ENCODE measurements around the gene FAM53B.

FAM53B gene

GRCh38 chr10:124707144-124707467 is 37.1 kb downstream of the FAM53B start:
- DNase-seq = no peak

DNA sequence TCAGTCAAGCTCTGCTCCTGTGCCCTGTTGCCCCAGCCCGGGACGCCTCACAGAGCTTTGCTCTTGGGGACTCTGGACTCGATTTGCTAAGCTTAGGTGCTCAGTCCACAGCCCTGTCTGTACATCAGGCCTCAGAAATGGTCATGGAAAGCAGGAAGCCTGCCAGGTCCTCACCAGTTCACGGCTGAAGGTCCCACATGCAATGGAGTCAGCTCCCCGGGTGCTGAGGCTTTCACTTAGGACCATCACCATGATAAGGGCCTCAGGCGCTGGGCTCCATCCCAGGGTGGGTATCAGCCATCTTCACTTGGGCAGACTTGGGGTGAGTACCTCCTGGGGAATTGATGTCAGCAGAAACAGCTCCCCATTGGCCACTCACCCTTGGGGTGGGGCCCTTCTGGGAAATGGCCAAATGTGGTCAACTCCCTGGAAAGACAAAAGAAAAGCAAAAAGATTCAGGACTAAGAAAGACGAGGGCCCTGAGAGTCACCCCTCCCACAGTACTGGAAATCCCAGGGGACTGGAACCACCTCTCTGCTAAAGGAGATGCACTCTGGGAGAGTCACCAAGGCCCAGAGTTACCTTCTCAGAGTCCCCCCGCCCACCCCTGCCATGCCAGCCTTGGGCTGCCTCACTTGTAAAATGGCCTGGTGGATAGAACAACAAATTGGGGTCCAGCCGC is 37.6 kb downstream of the FAM53B start:
- DNase-seq = no peak

DNA sequence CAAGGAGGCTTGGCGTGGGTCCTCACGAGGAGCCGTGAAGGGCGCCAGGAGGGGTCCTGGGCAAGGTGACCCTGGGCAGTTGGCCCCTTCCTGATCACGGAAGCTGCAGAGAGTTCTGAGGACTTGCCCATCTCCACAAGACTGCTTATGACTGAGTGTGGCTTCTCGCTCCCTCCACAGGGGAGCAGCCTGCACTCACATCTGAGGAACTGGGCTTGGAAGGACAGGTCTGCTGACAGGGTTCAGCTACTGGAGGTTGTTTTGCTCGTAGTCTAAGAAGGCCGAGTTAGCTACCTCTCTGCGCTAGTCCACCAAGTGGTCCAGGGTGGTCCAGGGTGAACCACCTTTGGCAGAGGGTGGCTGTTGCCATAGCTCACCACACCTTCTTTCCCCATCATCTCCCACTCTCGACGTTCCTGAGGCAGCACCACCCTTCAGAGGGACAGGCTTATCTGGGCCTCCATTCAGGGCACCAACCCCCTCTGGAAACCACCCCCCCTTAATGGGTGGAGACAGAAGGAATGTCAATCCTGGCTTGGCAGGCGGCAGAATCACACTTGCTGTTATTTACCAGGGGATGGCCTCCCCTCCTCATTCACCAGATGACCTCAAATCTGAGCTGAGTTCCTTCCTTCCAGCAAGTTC is 38.2 kb downstream of the FAM53B start:
- no peak for DNase-seq

DNA sequence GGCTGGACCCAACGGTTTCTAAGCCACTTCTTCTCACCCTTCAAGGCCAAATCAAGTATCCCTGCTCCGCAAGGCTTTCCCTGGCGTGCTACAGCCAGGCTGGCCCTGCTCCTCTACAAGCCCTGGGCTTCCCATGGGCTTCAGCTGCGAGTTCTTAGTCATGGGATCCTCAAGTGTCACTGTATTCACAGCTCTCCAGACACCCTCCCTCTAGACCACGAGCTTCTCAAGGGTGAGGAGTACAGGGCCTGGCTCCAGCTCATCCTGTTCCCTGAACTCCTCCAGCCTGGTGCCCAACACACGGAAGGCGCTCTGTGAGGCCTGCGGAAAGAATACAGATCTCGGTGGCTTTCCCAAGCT is 38.8 kb downstream of the FAM53B start:
- no peak for DNase-seq

DNA sequence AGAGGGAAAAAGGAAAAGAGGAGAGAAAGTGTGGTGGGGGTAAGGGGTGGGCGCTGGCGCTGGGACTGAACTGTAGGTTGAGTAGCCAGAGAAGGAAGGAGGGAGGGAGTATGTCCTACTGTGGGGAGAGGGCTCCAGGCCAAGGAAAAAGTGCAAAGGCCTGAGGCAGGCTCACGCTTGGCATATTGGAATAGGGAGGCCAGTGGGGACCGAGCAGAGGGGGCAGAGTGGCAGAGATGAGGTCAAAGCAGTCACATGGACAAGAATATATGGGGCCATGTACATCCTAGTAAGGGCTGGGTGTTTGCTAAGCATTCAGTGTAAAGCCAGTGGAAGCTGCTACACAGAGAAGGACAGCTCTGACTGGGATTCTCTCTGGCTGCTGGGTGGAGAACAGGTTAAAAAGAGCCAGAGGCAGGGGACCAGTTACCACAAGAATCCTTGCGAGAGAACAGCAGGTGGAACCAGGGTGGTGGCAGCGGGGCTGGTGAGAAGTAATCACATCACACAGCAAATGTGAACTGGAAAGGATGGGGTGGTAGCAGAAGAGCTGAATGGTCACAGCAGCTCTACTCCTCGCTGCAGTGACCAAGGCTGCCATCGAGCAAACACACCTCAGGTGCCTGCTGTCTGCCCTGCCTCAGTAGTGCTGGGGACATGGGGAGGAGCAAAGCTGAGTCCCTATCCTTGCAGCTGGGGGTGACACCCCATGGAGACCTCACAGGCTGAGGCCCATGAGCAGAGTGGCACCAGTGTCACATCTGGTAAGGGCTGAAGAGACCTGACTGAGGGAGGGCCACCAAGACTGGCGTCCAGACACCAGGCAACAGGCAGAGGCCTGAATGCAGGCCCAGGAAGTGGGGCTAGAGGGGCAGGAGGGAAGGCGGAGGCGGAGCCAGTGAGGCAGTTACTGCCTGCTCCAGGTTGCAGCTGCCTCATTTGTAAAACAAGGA is 39.5 kb downstream of the FAM53B start:
- DNase-seq = no peak

DNA sequence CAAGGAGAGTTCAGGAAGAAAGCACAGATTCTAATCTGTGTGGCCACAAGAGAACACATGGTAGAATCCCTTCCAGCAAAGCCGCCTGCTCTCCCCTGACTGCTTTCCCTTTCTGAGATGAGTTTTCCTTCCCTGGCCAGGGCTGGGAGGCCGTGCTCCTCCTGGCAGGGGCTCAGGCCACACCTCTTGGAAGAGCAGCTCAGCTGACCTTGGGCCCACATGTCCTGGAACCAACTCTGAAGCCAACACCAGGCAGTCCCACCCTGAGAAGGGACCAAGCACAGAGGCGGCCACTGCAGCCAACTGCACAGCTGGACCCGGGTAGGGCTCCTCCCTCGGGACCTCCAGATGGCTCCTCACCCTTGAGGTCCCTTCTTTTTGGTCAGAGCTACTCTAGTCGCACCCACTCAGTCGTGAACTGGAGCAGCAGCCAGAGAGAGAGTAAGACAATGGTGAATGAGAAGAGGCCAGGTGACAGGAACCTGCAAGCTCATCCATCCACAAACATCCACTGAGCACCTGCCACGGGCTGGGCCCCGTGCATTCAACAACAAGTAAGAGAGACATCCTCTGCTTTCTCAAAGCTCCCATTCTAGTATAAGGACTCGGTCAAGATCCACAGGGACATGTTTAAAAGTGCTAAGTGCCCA is 40.3 kb downstream of the FAM53B start:
- DNase-seq = peak; percentile 38

DNA sequence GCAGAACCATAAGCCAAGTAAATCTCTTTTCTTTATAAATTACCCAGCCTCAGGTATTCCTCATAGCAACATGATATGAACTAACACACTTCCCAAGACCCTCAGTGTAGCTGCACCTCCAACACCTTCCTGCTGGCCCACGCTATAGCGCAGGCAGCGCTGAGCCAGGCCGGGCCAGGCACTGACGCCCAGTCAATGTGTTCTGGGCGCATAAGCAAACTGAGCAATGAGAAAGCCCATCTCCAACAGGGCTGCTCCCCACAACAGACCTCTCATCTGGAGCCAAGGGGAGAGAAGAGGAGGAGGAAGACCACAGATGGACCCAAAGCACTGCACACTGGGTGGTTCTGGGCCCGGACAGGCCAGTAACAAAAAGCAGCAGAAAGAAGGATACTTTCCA is 40.8 kb downstream of the FAM53B start:
- DNase-seq = no peak

GRCh38 chr10:124701881-124702656 is 42.1 kb downstream of the FAM53B start:
- DNase-seq = no peak

- DNase-seq = no peak
These were observed 42.7 kb downstream of the FAM53B start for GRCh38 chr10:124701435-124701834.

- no peak for DNase-seq
These were observed 43.2 kb downstream of the FAM53B start for GRCh38 chr10:124701038-124701365.

DNA sequence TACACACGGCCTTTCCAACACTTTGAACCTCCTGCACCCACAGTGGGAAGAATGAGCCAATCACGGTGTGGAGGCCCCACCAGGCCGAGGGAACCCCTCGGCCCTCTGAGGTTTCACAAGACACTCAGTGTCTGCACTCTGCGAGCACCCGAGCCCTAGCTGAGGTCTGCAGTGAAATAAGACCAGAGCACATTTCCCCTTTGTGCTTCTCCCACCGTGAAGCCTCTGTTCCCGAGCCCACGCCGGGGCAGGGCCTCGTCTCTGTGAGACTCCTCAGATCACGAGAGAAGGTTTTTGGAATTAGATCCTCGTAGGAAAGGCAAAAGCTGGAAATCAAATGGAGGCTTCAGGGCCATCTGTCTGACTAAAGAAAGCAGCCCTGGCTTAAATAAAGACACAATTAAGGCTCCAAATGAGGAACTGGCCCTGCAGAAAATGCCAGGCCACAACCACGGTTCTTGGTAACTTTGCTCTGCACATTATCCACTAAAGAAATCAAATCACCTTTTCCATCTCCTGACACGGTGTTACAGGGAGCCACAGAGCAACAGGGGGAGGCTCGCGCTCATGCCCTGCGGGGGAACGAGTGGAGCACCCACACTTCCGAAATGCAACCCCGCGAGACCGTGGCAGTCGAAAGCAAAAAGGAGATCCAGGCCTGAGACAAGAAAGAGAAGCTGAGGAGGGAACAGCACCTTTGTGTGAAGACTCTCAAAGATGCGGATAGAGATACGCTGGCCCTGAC is 43.7 kb downstream of the FAM53B start:
- DNase-seq = no peak

DNA sequence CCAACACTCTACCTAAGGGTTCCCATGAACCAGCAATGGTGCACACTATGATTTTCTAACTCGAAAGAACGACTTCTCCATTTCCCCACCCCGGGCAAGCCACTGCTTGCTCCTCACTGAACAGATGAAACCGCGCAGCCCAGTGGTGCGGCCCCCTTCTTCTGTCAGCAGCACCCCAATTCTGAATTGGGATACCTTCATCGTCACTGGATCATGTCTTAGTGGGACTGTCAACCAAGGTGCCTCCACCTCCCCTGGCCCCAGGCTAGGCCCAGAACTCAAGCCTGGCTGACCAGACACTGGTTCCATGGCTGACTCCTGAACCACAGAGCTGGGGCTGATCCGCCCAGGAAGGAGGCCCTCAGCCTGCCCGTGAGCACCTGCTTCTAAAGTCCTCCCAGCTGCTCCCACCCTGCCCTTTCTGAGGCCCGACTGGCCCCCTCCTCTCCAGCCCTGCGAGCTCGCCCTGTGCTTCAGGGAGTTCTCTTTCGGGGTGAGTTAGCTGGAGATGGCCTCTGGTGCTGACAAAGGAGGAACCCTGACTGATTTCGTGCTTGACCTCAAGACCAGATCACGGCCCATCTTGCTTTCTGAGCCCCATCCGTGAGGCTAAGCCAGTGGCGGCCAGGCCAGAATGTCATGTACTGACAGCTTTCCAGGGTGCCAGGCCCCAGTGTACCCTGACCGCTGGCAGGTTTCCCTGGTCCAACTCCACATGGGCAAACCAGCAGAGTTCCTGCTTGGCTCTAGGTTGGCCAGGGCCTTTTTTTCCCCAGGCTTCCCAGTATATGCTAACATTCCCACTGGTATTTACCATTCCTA is 44.5 kb downstream of the FAM53B start:
- DNase-seq = no peak

DNA sequence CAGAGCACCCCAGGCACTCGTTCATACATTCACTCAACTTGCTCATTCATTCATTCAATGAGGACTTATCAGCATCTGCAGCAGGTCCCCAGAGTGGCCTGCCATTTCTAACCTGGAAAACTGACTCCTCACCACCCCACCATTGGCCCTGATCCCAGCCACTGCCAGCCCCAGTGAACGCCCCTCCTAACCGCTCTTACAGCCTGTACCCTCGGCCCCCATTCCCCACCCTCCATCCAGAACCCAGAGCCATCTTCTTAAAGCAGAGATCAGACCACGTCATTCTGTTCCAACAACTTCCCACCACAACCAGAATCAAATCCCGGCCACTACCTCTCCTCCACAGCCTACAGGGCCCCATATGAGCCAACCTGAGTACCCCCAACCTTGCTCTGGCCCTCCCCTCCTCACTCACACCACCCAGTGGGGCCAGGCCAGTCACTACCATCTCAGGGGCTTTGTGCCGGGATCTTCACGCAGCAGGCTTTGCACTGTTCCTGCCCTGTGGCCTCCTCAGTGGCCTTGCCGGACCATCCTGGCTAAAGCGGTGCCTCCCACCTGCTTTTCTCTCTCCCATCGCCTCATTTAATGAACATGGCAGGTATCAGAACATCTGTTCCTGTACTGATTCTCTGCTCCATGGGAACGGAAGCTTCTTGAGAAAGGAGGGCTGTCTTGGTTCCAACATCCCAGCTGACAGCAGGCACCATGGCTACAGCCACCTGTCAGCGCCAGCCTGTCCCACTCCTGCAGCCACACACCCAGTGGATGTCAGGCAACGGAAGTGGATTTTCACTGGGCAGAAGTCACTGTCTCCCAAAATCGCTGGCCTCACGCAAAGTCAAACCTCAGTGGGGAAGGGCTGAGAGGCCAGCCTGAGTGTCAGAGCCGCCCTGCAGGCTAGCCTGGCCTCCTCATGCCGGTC is 45.4 kb downstream of the FAM53B start:
- no peak for DNase-seq

DNA sequence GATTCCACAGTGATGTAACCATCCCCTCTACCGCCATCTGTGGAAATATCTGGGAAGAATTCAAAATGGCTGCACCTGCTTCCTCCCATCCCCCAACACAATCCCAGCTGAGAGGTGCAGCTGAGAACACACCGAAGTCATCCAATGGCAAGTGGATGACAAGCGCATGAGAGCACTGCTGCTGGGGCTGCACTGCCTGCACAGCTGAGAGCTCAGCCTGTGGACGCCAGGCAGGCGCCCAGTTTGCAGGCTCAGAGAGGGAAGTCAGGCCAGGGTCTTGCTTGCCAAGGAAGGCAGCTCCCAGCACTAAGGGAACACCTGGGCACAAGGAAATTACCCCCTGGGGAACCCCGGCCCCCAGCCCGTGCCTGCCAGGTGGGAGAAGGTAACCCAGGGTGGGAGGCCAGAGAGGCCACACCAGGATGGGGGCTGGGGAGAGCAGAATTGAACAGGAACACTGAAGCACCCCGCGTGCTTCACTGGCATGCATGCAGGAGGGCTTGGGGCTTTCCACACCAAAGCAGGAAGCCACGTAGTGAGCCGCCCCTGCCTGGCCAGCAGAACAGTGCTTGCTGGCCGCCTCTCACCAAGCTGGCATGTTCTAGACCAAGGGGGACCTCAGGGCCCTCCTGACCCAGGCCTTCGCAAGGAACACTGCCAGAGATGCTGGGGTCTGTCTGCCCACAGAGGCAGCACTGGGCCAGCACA is 46.2 kb downstream of the FAM53B start:
- no peak for DNase-seq

DNA sequence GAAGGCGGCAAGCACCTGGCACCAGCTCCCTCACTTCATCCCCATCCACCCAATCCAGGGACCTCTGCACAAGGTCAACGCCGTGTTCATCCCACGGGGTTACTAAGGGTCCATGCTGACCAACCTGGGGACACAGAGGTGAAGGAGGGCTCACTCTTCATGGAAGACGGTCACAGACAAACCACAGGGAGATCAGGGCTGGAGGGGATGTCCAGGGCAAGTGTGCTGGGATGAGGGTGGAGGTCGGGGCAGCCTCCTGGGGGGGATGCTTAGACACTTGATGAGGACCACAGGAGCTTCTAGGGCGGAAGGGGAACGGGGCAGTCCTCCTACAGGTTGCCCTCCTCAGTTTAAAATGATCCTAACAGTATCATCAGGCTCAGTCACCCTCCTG is 46.7 kb downstream of the FAM53B start:
- no peak for DNase-seq

GRCh38 chr10:124696446-124697392 is 47.5 kb downstream of the FAM53B start:
- DNase-seq = no peak

- no peak for DNase-seq
These were observed 48.9 kb downstream of the FAM53B start for GRCh38 chr10:124695259-124695658.
